ENCODE measurements around the gene INPP5J. TPM values are rescaled to one million over a fixed set of nuclear protein-coding genes. Genes with fewer than 3 reads are reported as not detected.

The INPP5J gene
- total and polyA plus RNA-seq, 2 of the 13 experiments (the other 11 are each of a cell fraction or from before 2014, with no cell fraction given) = 0.24 to 1.1 TPM

- TF ChIP-seq TRIM24 (CRISPR knock-in tag; IDR thresholded peaks at IDR 0.05) (no peak), ZNF34 (CRISPR knock-in tag; IDR thresholded peaks at IDR 0.05; ENCODE audit: borderline replicate concordance) (no peak), GABPB1 (CRISPR knock-in tag; IDR thresholded peaks at IDR 0.05) (peak; percentile 49), CSRNP2 (CRISPR knock-in tag; conservative IDR thresholded peaks at IDR 0.05; ENCODE audit: low read depth) (no peak), HNRNPLL (IDR thresholded peaks at IDR 0.05; ENCODE audit: low read depth, low read length, poor library complexity, severe bottlenecking) (peak; percentile 81), ZNF839 (CRISPR knock-in tag; IDR thresholded peaks at IDR 0.05; ENCODE audit: borderline replicate concordance) (no peak), EHMT2 (IDR thresholded peaks at IDR 0.05; ENCODE audit: borderline replicate concordance, low read depth, low read length) (no peak), ZNF782 (CRISPR knock-in tag; IDR thresholded peaks at IDR 0.05; ENCODE audit: borderline replicate concordance) (no peak), SAFB2 (CRISPR knock-in tag; IDR thresholded peaks at IDR 0.05; ENCODE audit: borderline replicate concordance, low read depth) (no peak), ZNF580 (CRISPR knock-in tag; IDR thresholded peaks at IDR 0.05; ENCODE audit: borderline replicate concordance, low read depth) (no peak), CEBPG (CRISPR knock-in tag; IDR thresholded peaks at IDR 0.05) (no peak), FOXO1 (CRISPR knock-in tag; IDR thresholded peaks at IDR 0.05) (0 out of 2 replicates have a peak, but pooled peaks have one; percentile 10), PBX2 (CRISPR knock-in tag; IDR thresholded peaks at IDR 0.05) (no peak), GATAD2A (CRISPR knock-in tag; IDR thresholded peaks at IDR 0.05) (peak; percentile 72), ZNF674 (CRISPR knock-in tag; IDR thresholded peaks at IDR 0.05; ENCODE audit: low read depth) (no peak), ZNF333 (CRISPR knock-in tag; IDR thresholded peaks at IDR 0.05; ENCODE audit: borderline replicate concordance) (no peak), DNMT3B (CRISPR knock-in tag; conservative IDR thresholded peaks at IDR 0.05) (no peak), ZNF136 (CRISPR knock-in tag; IDR thresholded peaks at IDR 0.05; ENCODE audit: low read depth) (no peak), ZNF142 (CRISPR knock-in tag; IDR thresholded peaks at IDR 0.05) (no peak), NR2C2 (CRISPR knock-in tag; IDR thresholded peaks at IDR 0.05; ENCODE audit: borderline replicate concordance) (no peak), ZNF205 (CRISPR knock-in tag; IDR thresholded peaks at IDR 0.05) (peak; percentile 90; the same call in 1 of the 2 replicates), HNRNPL (IDR thresholded peaks at IDR 0.05; ENCODE audit: low read depth, low read length) (no peak)
These were observed 15.4 kb upstream of the INPP5J start, which contains the start of gene SELENOM (continued) for GRCh38 chr22:31107178-31107893.
